ENCODE results near the gene GAL. TPM values are rescaled to one million over a fixed set of nuclear protein-coding genes. Genes with fewer than 3 reads are reported as not detected.

The GAL gene
- total RNA-seq, 1 experiment from 2014 or later, result 226 TPM

DNA sequence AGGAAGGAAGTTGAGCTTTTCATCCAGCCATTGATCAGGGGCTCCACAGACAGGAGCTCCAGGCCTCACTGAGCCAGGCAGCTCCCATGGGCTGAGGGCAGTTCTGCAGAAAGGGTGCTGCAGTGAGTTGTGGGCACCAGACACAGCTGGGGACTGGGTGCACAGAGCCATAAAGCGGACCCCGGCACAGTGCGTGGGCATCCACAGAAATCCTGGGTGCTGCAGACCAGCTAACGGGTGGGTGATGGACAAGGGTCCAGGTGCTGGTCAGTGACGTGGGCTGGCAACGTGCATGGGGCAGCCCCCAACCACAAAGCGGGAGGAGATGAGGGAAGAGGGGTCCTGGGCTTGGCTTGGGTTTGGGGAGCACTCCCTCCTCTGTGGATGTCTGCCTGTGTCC, 19.4 kb upstream of the GAL start:
- H3K27me3 ChIP-seq (ENCODE audit: control insufficient read depth, insufficient read depth, low read length), result no peaks in the 10 kb centered on the region
- no peaks in the 10 kb centered on the region for H3K36me3 ChIP-seq (replicated peaks; ENCODE audit: control insufficient read depth, insufficient read depth, low read length)
- DNase-seq, result no peak
- H3K4me3 ChIP-seq (ENCODE audit: insufficient read depth, low read depth, low read length), result no peak overlapping the region

DNA sequence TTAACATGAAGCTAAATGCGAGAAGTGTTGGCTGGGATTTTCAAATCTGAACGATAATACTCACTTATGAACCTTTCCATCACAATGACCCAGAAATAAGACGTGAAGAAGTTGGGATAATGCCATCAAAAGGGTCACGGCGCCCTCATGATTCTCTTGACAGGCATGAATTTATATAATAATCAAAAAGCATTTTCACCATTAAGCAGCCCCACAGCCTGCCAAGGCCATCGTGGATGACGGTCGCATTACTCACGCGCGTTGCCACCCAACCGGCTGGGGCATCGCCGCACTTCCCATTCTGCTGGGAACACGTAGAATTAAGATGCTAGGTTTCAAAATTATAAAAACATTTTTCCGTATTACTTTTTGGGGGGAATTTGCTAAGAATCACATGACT, 18.9 kb upstream of the GAL start:
- H3K27me3 ChIP-seq (ENCODE audit: control insufficient read depth, insufficient read depth, low read length), result no peaks in the 10 kb centered on the region
- no peaks in the 10 kb centered on the region for H3K36me3 ChIP-seq (replicated peaks; ENCODE audit: control insufficient read depth, insufficient read depth, low read length)
- DNase-seq, result no peak
- no peak overlapping the region for H3K4me3 ChIP-seq (ENCODE audit: insufficient read depth, low read depth, low read length)

DNA sequence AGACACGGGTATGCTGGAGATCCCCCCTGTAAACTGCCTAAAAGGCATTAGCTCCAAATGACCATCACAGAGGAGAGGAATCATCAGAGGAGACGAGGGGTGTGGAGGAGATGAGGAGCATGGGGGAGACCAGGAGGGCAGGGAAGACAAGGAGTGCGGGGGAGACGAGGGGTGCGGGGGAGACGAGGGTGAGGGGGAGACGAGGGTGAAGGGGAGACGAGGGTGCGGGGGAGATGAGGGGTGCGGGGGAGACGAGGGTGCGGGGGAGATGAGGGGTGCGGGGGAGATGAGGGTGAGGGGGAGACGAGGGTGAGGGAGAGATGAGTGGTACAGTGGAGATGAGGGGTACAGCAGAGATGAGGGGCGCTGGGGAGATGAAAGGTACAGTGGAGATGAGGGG, 17.5 kb upstream of the GAL start:
- peak; percentile 89 for DNase-seq
- no peaks in the 10 kb centered on the region for H3K27me3 ChIP-seq (ENCODE audit: control insufficient read depth, insufficient read depth, low read length)
- no peak overlapping the region for H3K4me3 ChIP-seq (ENCODE audit: insufficient read depth, low read depth, low read length)
- H3K36me3 ChIP-seq (replicated peaks; ENCODE audit: control insufficient read depth, insufficient read depth, low read length), result no peaks in the 10 kb centered on the region

DNA sequence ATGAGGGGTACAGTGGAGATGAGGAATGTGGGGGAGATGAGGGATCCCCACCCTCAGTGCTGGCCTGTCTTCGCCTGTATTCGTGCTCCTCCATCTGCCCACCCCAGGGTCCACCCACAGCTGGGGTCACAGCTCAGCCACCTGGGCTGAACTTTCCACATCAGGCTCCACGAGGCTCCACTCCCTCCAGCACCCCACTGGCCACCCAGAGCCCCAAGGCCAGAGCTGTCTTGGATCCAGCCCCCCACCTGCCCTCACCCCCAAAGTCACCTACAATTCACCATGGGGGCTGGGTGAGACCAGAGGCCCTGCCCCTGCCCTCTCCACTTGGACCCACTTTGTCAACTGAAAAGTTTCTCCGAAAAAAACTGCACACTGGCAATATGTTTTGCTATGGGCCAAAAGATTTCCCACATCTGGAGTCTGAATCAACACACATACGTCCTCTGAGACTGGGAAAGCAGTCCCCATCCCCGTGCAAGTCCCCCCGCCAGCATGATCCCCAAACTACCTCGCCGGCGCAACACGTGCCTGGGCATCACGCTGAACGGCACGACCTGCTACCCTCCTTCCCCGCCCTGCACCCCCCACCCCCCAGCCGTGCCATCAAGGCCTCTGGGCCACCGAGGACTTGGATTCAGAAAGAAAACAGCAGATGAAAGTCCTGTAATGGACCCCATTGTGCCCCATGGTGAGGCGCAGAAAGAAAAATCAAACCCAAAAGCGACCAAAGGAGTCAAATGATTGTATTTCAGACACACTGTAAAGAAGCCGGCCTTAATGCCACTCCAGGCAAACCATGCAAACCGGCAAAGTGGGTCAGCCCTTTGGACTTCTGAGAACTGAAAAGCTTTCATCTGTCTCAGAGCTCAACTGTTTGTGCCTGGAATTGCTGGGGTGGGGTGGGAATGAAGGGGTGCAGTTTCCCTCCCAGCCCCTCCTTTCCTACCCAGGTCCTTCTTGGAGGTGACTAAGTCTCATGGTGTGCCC, 16.5 kb upstream of the GAL start:
- H3K4me3 ChIP-seq (ENCODE audit: insufficient read depth, low read depth, low read length), result no peak overlapping the region
- H3K27me3 ChIP-seq (ENCODE audit: control insufficient read depth, insufficient read depth, low read length), result no peaks in the 10 kb centered on the region
- peak; percentile 57 for DNase-seq
- H3K36me3 ChIP-seq (replicated peaks; ENCODE audit: control insufficient read depth, insufficient read depth, low read length), result no peaks in the 10 kb centered on the region

DNA sequence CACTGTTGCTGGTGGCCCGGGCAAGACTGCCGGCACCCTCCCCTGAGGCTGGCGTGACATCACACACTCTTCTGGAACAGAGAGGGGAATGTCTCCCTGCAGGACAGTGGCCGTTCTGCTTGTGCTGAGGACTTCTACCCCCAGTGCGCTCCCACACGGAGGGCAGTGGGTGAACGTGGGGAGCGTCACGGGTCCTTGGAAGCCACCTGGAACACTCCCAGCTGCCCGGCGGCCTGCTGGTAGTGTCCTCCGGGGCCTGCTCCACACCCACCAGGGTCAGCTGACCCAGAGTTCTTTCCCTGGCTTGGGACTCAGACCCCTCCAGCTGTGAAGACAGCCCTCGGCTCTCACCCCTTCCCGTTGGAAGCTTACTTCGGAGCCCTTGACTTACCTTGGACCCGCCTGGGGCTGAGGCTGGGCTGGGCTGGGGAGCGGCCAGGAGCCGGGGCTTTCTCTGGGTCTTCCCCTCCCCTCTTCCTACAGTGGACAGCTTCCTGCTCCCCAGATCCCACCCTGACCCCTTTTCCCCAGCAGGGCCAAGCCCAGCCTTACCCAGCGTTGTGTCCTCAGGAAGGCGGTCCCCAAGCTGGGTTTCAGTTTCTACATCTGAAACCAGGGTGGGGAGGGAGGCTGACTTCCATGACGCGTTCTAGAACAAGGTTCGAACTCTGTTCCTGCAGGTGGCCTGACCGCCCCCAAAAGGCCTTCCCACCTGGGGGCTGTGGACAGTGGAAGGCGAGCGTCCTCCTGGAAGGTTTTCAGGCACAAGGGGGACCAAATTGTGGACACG, 14.8 kb upstream of the GAL start:
- Histone ChIP-seq H3K4me3 (ENCODE audit: insufficient read depth, low read depth, low read length) (no peak overlapping the region), H3K27me3 (ENCODE audit: control insufficient read depth, insufficient read depth, low read length) (no peaks in the 10 kb centered on the region), H3K36me3 (replicated peaks; ENCODE audit: control insufficient read depth, insufficient read depth, low read length) (no peaks in the 10 kb centered on the region)
- DNase-seq, result no peak

DNA sequence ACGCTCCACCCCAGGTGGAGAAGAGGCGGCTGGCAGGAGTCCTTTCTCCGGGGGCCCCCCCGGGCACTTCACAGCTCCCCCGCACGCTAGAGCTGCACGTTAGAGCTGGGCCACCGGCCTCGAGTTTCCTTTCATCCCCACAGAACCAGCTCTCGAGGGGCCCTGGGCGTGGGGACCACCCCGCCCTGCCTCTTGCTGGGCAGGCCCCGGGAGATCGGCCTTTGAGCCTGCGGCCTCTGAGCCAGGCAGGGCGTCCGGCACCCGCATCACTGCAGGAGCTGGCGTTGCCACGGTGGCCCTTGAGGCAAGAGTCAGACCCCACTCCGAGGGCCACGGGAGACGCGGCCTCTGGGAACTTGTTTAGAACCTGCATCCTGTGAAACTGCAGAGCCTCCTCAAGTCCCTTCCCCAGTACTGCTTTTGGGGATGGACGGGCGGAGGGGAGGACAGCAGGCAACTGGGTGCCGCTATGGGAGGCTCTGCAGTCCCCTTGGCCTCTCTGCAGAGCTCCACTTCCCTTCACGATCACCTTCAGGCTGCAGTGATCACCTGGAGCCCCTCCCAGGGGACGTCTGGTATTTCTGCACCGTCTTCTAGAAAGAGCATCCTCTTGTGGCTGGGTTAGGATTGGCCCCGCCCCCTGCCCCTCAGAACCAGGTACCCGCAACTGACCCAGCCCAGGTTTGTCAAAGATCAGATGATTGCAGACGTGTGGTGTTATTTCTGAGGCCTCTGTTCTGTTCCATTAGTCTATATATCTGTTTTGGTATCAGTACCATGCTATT, 13.9 kb upstream of the GAL start:
- DNase-seq, result peak; percentile 85
- H3K36me3 ChIP-seq (replicated peaks; ENCODE audit: control insufficient read depth, insufficient read depth, low read length), result no peaks in the 10 kb centered on the region
- H3K27me3 ChIP-seq (ENCODE audit: control insufficient read depth, insufficient read depth, low read length), result no peaks in the 10 kb centered on the region
- H3K4me3 ChIP-seq (ENCODE audit: insufficient read depth, low read depth, low read length), result no peak overlapping the region

DNA sequence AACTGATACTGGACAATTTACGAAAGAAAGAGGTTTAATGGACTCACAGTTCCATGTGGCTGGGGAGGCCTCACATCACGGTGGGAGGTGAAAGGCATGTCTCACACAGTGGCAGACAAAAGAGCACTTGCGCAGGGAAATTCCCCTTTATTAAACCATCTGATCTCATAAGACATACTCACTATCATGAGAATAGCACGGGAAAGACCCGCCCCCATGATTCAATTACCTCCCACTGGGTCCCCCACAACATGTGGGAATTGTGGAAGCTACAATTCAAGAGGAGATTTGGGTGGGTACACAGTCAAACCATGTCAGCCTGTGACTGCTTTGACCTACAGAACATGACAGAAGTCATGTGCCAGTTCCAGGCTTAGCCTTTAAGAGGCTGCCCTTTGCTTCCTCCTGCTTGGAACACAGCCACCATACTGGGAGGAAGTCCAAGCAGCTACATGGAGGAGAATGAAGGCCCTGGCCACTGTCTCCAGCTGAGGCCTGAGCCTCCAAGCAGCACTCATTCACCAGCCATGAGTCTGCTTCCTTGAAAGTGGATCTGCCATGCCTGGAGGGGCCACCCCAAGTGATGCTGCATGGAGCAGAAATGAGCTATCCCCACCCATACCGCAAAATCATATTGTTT, 10.9 kb upstream of the GAL start:
- Histone ChIP-seq H3K36me3 (replicated peaks; ENCODE audit: control insufficient read depth, insufficient read depth, low read length) (no peaks in the 10 kb centered on the region), H3K4me3 (ENCODE audit: insufficient read depth, low read depth, low read length) (no peak overlapping the region), H3K27me3 (ENCODE audit: control insufficient read depth, insufficient read depth, low read length) (no peaks in the 10 kb centered on the region)
- no peak for DNase-seq

DNA sequence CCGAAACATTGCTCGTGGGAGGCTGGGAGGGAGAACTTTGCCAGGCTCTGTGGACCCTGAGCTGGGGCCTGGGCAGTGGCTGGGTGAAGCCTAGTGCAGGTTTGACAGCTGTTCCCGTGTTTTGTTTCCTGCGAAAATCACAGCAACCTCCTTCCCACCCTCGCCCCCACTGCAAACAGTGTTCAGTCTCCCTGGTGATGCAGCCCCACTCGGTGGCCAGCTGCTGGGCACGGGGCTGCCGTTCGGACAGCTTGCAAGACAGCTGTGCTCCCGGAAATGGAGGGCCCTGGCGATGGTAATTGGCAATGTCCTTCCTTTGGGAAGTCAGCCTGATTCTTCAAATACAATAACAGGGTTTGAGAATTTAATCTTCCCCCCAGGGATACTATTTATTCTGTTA, 10.4 kb upstream of the GAL start:
- DNase-seq, result no peak
- no peak overlapping the region for H3K4me3 ChIP-seq (ENCODE audit: insufficient read depth, low read depth, low read length)
- no peaks in the 10 kb centered on the region for H3K36me3 ChIP-seq (replicated peaks; ENCODE audit: control insufficient read depth, insufficient read depth, low read length)
- no peaks in the 10 kb centered on the region for H3K27me3 ChIP-seq (ENCODE audit: control insufficient read depth, insufficient read depth, low read length)

DNA sequence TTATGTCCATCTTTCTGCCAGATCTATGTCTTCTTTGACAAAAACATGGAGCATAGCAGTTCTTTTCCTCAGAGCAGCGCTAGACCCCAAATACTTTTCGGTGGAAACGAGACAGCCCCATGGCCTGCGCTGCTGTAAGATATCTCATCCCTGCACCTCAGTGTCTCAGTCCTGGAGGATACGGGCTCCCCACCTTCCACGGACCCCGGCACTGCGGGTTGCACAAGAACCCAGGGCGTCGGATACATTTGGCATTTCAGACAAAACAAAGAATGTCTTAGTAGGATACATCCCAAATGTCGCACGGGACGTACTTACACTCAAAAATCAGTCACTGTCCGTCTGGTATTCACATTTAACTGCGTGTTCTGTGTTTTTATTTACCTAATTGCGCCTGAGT, 9.9 kb upstream of the GAL start:
- no peaks in the 10 kb centered on the region for H3K36me3 ChIP-seq (replicated peaks; ENCODE audit: control insufficient read depth, insufficient read depth, low read length)
- no peaks in the 10 kb centered on the region for H3K27me3 ChIP-seq (ENCODE audit: control insufficient read depth, insufficient read depth, low read length)
- H3K4me3 ChIP-seq (ENCODE audit: insufficient read depth, low read depth, low read length), result no peak overlapping the region
- DNase-seq, result no peak

DNA sequence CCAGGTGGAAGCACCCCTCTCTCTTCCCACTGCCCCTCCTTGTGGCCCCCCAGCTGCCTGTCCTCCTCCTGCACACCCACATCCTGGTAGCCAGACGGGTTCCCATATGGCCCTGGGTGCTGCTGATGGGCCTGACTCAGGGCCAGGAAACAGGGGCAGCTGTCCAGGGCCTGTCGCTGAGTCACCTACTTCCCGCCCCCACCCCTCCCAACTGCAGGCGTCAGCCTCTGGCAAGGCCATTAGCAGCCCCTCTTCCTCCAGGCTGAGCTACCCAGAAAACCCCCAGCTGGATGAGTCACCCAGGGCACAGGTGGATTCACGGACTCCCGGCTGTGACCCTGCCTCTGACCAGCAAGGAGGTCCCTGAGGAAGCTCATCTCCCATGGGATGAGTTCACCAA, 6.9 kb upstream of the GAL start:
- Histone ChIP-seq H3K36me3 (replicated peaks; ENCODE audit: control insufficient read depth, insufficient read depth, low read length) (no peaks in the 10 kb centered on the region), H3K27me3 (ENCODE audit: control insufficient read depth, insufficient read depth, low read length) (no peaks in the 10 kb centered on the region; the same call in 1 of the 2 replicates), H3K4me3 (ENCODE audit: insufficient read depth, low read depth, low read length) (no peak overlapping the region)
- DNase-seq, result peak; percentile 81

DNA sequence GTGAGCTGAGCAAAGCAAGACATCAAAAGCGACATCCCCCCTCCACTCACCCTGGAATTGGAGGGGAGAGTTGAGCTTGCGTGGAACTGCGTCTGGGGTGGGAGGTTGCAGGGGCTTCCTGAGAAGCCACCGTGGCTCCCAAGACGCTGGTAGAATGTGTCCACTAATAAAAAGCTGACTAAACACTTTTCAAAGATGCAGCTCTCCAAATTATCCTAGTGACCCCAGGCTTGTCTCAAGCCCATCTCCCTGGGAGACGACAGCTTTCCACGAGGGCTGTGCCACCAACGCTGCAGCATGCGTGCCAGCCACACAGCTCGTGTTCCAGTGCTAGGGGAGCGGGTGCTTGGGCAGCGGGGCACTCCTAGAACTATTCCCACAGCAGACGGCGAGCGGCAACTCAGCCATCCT, 6.3 kb upstream of the GAL start:
- Histone ChIP-seq H3K36me3 (replicated peaks; ENCODE audit: control insufficient read depth, insufficient read depth, low read length) (no peaks in the 10 kb centered on the region), H3K4me3 (ENCODE audit: insufficient read depth, low read depth, low read length) (no peak overlapping the region), H3K27me3 (ENCODE audit: control insufficient read depth, insufficient read depth, low read length) (peaks cover under 1% of the 10 kb centered on the region)
- DNase-seq, result peak; percentile 37

DNA sequence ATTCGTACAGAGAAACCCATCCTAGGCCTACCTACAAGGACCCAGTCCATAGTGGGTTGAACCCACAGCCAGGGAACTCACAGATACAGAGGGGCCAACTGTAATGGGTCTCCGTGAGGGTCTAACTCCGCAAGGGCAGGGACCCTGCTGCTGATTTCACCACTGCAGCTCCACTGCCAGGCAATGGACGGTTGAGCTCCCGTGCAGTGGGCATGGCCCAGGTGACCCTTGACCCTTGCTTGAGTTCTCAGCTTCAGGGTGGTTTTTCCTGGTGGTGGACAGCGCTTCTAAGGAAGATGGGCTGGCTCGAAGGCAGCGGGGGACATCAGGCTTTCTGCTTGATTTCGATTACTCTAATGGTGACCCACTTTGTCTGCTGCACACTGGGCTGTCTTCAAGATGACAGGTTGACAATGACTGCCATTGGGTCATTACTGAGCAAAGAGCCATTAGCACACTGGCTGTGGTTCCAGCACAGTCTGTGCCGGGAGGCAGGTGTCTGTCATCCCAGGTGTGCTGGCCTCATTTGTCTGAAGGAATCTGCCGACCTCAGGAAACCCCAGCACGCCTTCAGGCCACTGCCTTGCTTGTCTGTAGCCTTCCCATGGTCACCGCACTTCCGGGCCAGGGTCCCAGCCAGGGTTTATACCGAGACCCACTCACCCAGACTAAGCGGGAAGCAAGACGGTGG, 3.7 kb upstream of the GAL start:
- DNase-seq, result peak; percentile 23

DNA sequence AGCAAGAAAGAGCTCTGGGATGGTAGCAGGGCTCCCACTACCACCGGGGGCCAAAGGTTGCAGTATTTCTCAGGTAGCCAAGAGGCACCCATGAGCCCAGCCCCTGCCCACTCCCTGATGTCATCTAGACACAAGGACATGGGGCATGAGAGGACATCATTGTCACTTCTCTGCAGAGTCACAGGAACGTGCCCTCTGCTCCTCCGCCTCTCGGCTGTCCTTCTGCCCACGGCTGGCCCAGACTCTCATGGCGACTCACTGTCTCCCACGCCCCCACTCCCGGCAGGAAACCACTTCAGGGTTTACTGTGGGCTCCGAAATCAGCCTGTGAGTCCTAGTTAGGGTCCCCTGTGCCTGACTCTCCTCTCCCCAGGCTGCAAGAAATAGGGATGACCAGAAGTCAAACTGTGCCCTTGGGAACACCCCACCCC, 1.8 kb upstream of the GAL start:
- peak; percentile 19 for DNase-seq
- Histone ChIP-seq H3K36me3 (replicated peaks; ENCODE audit: control insufficient read depth, insufficient read depth, low read length) (peaks cover 18% of the 10 kb centered on the region), H3K27me3 (ENCODE audit: control insufficient read depth, insufficient read depth, low read length) (peaks cover 22% of the 10 kb centered on the region), H3K4me3 (ENCODE audit: insufficient read depth, low read depth, low read length) (no peak overlapping the region)

More for the DNA sequence above, 3.7 kb upstream of the GAL start:
- peaks cover 22% of the 10 kb centered on the region for H3K27me3 ChIP-seq (ENCODE audit: control insufficient read depth, insufficient read depth, low read length)
- H3K4me3 ChIP-seq (ENCODE audit: insufficient read depth, low read depth, low read length), result no peak overlapping the region
- peaks cover 2% of the 10 kb centered on the region for H3K36me3 ChIP-seq (replicated peaks; ENCODE audit: control insufficient read depth, insufficient read depth, low read length)
